ENCODE results near the gene PCMT1.
"Not testable (repeated sequence)": the region's sequence is repeated elsewhere in the genome, so short reads cannot be mapped to it uniquely, and the experiment has no call there.

Gene PCMT1

DNA sequence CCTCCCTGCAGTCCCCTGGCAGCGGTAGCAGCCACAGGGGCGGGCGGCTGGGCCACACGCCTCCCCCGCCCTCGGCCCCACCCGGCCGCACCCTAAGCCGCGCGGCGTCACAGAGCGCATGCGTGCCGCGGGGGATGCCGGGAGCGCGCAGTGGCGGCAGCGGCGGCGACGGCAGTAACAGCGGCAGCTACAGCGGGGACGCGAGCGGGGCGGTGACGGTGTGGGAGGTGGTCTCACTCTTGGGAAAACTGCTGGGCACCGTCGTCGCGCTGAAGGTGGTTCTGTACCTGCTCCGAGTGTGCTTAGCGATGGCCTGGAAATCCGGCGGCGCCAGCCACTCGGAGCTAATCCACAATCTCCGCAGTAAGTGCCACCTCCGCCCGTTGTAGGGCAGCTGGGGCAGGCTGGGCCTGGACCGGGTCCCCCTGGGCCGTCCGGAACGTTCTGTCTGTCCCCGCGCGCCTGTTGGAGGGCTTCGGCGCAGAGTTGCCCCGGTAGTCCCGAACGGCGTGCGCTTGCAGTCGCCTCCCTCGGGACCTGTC, at the start of gene PCMT1:
Gene PCMT1 (plus strand): TSS at position 148 of the 542 bp plus-strand sequence. CDS start 161 bp downstream, at position 309.
- peak; percentile 85 for DNase-seq

DNA sequence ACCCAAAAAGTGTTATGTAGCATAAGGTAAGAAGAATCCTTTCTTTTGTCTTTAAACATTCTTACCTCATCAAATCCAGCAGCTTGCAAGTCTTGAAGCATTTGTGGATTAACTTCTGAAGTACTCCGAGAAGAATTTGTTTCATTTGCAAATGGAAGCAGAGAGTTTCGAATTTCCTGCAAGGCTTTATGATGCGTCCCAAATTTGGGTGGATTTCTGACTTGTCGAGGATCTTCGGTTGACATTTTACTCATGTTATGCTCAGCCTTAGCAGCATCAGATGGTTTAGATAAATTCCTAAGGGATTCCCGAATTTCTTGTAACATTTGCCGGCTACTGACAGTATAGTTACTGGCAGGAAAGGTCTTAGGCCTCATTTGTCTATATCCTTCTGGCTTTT, 47.8 kb upstream of the PCMT1 start:
- DNase-seq = no peak

DNA sequence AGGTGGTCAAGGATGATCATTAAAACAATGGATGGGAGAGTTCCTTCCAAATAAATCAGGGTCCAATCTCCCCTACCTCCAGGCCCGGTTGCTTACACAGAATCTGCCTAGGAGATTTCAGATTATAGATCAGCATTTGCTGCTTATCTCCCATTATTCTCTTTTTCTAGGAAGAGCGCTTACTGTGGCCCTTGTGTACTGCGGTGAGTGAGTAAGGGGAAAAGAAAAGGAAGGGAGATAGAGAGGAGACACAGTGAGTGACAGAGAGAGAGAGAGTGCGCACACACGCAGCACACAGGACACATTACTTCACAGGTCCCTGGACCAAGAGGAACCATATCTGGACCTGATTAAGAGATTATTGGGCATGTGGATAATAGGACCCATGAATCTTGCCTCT, 37.8 kb upstream of the PCMT1 start:
- DNase-seq = no peak

DNA sequence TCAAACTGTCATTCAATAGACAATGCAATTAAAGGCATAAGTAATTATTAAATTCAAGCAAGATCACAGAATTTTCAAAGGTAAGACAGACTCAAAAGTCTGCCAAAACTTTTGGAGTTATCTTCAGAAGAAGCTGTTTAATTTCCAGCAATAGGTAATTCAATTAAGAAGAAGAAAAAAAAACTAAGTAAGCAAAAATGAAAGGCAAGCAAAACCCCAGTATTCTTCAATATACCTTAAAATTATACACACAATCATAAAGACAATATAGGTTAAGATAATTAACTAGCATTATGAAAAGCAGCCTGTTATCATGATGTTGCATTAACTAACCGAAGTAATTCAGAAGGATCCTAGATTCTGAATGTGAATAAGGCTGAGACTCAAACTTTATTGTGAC, 35.1 kb upstream of the PCMT1 start:
- no peak for DNase-seq

DNA sequence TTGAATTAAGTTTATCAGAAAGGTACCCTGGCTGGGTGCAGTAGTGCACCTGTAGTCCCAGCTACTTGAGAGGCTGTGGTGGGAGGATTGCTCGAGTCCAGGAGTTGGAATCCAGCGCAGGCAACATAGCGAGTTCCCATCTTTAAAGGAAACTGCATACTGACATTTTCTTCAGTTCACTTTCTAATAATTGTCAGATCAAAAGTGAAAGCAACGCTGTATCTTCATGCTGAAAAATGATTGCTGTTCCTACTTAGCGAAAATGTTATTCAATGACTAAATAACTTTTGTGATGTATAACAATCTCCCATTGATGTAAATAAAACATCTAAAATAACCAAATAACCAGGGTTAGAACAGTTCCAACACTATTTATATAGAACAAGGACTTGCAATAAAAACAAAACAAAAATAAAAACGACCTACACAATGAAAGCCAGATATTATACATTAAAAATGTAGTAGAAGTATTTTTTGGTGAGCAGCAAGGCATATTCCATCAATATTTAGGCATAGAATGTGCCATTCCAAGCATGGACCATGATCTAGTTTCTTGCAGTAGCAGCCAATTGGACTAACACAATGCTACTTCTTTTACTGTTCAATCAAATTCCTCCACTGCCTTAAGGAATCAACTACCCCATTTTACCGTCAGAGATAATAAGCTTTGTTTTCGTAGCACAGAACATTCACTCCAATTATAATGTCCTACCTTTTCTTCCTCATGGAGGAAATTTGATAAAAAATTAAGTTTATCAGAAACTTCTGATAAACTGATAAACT, 33.2 kb upstream of the PCMT1 start:
- DNase-seq = no peak

DNA sequence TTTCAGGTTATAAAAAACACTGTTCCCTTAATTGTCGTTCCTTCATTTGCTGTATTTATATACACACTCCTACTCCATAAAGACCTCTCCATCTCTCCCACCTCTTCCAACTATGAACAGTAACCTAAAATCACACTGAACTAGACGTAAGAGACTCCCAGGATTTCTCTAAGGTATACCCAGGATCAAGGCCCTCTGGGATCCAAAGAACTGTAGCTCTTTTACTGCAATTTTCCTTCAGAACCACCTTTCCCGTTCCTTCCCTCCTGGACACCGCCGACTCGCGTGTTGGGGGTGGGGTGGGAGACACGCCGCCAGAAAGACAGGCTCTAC, 32.3 kb upstream of the PCMT1 start:
- DNase-seq = no peak

DNA sequence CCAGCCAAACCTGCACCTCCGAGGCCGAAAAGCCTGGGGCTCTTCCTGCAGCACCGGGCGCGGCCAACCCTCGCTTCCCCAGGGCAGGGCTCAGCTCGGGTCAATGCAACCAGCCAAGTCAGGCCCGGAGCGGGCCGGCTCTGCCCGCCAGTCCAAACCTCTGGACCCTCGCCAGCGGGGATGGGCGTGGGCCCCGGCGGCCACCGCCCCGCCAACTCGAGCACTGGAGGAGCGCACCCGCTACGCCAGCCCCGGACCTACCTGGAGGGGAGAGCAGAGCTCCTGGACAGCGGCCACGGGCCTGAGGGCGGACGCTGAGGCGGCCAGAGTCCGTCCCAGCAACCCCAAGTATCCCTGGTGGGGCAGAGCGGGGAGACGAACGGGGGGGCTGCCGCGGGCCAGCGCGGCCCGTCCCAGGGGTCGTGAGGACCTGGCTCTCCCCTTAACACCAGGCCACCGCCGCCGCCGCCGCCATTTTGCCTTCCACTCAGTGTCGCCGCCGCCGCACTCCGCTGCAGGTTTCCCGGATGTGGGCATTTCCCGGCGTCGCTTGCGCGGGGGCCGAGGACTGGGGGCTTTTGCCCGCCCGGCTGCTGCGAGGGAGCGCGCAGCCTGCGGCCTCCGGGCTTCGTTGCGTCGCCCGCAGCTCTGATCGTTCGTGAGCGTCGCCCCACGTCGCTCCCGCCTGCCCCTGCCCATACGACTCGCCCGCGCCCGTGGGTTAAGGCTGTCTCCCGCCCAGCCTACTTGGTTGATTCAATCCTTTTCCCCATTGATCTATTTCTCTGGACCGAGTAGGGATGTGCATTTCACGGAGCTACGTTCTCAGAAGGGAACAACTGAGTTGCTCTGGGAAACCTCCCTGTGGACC, 31.7 kb upstream of the PCMT1 start, which contains the start of gene LATS1:
Gene LATS1 (minus strand): TSS at position 514 of the 871 bp plus-strand sequence. CDS start 15,975 bp downstream, outside the sequence.
- DNase-seq = peak; percentile 90

DNA sequence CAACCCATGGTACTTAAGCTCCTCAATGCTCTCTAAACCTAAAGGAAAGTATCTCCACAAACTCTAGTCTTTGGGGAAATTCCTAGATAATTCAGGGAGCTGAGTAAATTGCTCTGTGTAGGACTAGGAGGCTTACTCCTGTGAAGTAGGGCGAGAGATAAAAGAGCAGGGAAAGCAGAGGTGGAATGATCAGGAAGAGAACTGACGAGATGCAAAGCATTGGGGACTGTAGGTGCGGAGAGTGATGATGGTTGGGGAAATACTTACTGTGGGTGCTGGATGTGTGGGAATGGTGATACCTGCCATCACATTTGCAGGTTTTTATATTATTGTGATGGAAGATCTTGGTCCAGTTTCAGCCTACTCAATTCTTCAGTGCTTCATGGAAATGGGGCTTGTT, 30.0 kb upstream of the PCMT1 start:
- no peak for DNase-seq

DNA sequence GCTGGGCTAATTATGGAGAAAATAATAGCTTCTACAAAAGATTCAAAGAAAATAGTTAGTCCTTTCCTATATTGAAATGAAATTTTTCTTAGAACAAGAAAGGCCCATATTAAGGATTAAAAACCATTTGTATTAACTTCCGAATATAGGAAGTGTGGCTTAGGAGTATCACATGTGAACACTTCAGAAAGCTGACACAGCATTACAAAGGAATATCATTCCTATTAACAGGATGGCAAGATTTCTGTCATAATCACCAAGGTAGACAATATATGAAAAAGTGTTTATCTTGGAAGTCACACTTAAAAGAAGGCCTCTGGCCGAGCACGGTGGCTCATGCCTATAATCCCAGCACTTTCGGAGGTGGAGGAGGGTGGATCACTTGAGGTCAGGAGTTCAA, 26.3 kb upstream of the PCMT1 start:
- DNase-seq = no peak

DNA sequence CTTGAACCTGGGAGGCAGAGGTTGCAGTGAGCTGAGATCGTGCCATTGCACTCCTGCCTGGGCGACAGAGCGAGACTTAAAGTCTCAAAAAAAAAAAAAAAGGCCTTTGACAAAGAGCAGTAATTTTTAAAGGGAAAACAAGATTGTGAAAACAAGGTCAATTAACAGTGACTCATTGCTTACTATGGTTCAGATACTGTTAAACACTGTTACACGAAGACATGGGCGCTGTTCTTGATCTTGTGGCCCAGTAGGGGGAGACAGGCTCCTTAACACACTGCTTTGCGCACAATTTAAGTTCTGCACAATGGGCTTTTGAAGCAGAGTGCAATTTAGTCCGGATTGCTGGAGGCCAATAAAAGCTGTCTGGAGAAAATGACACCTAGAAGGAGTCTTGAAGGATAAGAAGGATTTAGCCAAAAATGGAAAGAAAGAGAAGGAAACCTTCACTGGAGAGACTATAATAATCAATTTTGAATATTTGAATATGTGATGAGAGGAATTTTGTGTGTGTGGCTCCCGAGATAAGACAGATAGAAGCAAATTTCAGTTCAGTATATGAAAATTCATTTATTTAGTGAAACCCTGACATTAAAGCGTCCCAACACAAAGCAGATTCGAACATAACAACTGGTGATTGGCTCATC, 25.6 kb upstream of the PCMT1 start:
- DNase-seq = peak; percentile 22

DNA sequence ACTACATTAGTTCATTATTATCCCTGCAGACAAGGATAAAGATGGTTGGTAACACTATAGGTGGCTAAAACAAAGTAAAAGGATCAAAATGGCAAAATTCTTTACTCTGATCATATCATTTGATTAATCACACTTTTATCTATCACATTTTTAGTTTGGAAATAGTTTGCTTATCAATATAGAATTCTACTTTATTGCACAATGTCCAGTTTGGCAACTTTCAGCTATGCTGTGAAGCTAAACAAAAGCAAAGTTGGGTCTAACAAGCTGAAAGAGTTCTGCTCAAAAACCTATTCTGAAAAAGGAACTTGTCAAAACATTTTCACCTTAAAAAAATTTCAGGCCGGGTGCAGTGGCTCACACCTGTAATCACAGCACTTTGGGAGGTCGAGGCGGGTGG, 23.8 kb upstream of the PCMT1 start:
- DNase-seq = no peak

DNA sequence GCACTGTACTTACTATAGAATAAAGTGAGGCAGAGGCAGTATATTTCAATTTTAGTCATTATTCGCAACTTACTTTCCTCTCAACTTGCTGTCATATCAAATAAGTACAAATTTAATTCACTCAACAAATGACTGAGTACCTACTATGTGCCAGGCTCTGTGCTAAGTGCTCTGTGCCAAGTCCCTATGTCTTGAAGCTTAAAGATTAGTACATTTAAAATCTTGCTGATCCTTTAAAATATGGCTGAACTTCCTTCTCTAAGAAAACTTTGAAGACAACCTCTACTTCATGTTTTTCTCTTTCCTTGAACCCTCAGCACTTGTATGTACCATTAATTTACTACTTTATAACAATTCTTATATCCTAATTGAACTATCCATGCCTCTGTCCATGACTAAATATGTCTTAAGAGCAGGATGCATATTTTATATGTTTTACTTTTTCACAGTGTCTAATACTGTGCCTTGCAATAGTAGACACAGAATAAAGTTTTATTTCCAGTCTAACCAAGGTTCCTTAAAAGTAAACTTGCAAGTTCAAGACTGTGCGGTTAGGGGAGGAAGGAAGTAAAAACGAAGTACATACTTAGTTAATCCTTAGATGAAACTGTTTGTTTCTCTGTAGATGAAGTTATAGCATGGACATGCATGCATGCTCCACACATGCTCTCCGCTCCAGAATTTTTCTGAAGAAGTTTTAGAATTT, 21.6 kb upstream of the PCMT1 start:
- DNase-seq = no peak

DNA sequence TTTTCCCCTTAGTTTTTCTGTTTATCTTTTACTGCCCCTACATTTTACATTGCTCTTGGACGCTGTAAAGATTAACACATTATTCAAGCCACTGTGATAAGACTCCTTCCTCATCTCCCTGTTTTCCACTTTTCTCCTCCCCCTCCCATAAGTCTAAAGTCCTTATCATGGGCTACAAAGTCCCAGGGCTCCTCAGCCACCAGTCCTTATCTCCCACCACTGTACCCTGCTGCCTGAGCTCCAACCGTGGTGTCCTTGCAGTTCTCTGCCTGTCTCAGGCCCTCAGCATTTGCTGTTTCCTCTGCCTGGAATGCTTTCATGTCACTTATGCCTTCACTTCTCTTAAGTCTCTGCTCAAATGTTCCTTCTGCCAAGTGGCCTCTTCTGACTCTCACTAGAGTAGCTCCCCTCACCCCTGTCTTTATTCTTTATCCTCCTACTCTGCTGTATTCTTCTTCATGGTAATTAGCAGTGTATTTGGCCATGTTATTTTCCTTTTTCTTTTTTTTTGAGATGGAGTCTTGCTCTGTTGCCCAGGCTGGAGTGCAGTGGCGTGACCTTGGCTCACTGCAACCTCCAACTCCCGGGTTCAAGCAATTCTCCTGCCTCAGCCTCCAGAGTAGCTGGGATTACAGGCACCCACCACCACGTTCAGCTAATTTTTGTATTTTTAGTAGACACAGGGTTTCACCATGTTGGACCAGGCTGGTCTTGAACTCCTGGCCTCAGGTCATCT, 20.9 kb upstream of the PCMT1 start:
- no peak for DNase-seq

DNA sequence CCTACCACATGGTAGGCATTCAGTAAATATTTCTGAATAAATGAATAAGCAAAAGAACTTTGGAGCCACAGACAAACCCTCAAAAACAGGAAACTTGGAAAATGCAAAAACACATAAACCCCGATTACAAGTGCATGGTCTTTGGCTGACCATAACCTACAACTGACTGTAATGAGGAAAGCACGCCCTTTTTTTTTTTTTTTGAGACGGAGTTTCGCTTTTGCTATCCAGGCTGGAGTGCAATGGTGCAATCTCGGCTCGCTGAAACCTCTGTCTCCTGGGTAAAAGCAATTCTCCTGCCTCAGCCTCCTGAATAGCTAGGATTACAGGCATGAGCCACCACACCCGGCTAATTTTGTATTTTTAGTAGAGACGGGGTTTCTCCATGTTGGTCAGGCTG, 19.7 kb upstream of the PCMT1 start:
- no peak for DNase-seq

DNA sequence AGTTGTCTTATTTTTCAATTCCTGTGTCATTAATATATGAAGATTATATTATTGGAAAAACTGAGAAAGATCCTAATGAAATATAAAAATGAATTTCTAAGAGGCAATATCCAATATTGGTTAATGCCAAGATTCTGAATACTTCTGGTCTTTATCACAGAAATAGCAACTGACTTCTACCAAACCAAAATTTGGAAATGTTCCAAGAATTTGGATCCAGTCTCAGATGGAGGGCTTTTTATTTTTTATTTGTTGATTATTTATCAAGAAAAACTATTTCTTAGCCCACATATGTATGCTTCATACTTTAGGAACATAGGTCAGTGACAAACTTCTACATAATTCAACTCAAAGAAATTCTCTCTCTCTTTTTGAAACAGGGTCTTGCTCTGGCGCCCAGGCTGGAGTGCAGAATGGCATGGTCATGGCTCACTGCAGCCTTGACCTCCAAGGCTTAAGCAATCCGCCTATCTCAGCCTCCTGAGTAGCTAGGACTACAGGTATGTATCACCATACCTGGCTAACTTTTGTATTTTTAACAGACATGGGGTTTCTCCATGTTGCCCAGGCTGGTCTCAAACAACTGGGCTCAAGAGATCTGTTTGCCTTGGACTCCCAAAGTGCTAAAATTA, 16.3 kb upstream of the PCMT1 start:
- no peak for DNase-seq

DNA sequence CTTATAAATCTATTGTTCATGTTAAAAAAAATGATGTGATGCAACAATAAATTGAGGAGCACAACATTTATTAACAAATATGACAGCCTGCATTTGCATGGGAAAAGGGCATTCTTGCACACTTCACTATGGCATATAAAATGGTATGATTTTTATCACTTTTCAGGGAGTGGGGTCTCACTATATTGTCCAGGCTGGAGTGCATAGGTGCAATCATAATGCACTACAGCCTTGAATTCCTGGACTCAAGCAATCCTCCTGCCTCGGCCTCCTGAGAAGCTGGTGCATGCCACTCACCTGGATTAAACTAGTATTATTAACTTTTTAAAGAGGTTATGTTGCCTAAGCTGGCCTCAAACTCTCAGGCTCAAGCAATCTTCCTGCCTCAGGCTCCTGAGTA, 14.6 kb upstream of the PCMT1 start:
- no peak for DNase-seq

DNA sequence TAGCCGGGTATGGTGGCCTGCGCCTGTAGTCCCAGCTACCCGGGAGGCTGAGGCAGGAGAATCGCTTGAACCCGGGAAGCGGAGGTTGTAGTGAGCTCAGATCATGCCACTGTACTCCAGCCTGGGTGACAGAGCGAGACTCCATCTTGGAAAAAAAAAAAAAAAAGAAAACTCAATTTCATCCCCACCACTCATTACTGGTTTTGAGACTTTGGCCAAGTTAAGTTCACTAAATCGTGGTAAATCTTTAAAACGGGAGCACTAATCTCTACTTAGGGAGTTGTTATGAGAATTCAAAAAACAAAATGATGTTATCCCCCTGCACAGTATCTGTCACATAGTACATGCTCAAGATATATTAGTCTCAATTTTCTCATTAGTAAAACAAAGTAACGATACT, 4.3 kb upstream of the PCMT1 start:
- not testable (repeated sequence) for DNase-seq

DNA sequence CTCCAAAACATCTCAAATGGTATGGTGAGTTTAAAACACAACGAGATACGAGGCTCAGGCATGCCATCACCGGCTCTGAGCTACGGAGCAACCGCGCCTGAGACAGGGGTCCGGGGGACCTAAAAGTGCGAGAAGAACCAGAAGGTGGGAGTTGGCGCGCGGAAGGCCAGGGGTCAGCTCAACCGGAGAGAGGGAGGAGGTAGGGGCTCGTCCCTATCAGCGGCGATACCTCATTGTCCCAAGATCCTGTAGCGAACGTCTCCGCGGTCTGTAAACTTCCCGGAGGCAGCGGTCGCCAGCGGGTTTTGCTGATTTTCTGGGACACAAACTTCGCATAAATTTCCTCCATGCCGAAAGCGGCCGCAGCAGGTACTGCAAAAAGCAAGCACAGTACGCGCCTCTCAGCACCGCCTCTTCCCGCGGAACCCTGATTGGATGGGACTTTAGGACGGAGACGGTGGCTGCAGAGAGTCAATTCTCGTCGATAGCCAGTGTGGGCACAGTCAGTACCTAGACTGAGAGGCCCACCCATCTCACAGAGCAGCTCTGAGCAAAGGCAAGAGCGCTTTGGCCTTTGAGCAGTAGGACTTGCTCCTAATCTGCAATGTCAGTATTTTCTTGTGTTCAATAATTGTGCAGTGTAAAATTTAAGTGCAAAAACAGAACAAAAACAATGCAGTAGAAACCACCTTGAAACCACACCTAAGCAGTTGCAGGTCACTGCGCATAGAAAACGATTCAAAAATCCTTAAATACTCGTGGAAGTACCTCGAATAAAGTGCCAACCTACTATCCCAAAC, 3.2 kb upstream of the PCMT1 start, which contains the start of gene NUP43:
Gene NUP43 (minus strand): TSS at position 383 of the 800 bp plus-strand sequence. CDS start 34 bp downstream, at position 349.
- peak; percentile 94 for DNase-seq

DNA sequence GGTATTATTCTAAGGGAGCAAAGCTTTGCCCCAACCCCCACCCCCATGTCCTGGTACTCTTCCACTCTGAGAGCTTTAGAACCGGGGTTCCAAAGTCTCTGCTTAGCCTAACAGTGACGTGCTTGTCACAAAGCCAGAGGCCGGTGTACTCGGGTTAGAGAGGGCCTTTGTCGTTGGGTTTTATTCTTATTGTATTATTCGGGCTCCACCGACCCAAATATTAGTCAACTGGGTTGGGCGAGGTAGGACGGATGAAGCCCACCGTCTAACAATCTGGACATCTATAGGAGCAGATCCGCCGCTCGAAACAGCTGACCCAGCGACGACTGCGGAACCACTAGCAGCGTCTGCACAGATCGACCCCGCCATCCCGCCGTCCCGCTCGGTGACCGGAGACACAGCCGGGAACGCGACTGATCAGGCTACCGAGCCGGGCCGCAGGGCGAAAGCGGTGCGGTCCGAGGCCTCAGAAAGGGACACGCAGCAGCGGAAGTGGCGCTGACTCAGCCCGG, 403 bp upstream of the PCMT1 start:
- not testable (repeated sequence) for DNase-seq

DNA sequence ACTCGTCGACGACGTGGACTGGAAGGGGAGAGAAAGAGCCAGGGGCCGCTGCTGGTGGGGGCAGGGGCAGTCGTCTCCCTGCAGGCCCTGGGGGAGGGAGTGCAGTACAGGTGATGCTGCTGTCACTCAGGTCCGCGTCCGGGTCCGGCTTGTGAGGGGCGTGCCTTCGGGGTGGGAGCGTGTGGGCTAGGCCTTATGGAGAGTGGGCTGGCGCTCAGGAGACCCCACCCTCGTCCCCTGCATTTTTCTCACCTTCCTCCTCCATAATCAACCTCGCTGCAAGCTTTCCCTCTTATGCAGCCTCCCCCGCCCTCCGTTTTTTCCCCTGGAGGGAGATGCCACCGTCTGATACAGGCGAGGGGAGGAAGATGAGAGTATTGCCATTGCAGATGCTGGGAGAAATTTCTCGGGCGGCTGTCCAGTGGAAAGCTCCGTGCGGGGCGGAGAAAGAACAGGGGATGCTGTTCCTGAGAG, 632 bp downstream of the PCMT1 start:
- peak; percentile 31 for DNase-seq
